DOHH2 (cell line): ENCODE results near the gene SV2C.

ENCODE experiments used
- CTCF ChIP-seq: fragments of 200-600 bp; sonication (generic); IDR thresholded peaks from one replicate; pipeline ENCODE4 v1.5.1; 2014; ENCODE audit warnings: antibody characterized with exemption, mild to moderate bottlenecking, low read depth, low read length; ENCODE audit not compliant: poor library complexity, severe bottlenecking
- EZH2phosphoT487 ChIP-seq: fragments of 200-600 bp; sonication (generic); IDR thresholded peaks from 2 replicates; pipeline ENCODE4 v1.6.1; 2017; ENCODE audit warnings: borderline replicate concordance, mild to moderate bottlenecking, antibody characterized with exemption, low read length, moderate library complexity, mixed read lengths

DNA sequence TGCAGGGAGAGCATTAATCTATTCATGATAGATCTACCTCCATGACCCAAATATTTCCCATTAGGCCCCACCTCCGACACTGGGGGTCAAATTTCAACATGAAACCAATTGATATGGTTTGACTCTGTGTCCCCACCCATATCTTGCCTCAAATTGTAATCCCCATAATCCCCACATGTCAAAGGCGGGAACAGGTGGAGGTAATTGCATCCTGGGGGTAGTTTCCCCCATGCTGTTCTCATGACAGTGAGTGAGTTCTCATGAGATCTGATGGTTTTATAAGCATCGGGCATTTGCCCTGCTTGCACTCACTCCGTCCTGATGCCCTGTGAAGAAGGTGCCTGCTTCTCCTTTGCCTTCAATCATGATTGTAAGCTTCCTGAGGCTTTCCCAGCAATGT is 153.5 kb downstream of the SV2C start:
- no peak for TF ChIP-seq CTCF
- no peak for TF ChIP-seq EZH2phosphoT487
